NT2/D1 (cell line): Measurements from ENCODE around the gene SLC25A21.

ENCODE experiments used
- DNase-seq: peaks from one replicate; pipeline ENCODE4 v3.0.0-alpha.2; 2011; ENCODE audit warnings: low read depth, low spot score
- H3K27me3 ChIP-seq: 2 replicates; pipeline ENCODE4 v1.6.0; 2011; ENCODE audit warnings: mild to moderate bottlenecking; ENCODE audit not compliant: insufficient read length, insufficient read depth
- H3K36me3 ChIP-seq: 2 replicates; pipeline ENCODE4 v1.6.1; 2011; ENCODE audit warnings: mild to moderate bottlenecking, low read length, mixed read lengths; ENCODE audit not compliant: insufficient read depth, insufficient read length
- H3K4me1 ChIP-seq: 2 replicates; pipeline ENCODE4 v1.5.1; 2011; ENCODE audit not compliant: insufficient read depth, insufficient read length
- H3K4me3 ChIP-seq: 2 replicates; pipeline ENCODE4 v1.5.1; 2011; ENCODE audit warnings: low read depth; ENCODE audit not compliant: insufficient read length
- H3K9ac ChIP-seq: 2 replicates; pipeline ENCODE4 v1.6.0; 2011; ENCODE audit warnings: low read depth; ENCODE audit not compliant: insufficient read length
- H3K9me3 ChIP-seq: 2 replicates; pipeline ENCODE4 v1.5.1; 2011; ENCODE audit warnings: mild to moderate bottlenecking, low read length; ENCODE audit not compliant: insufficient read depth
- SUZ12 ChIP-seq: IDR thresholded peaks from 2 replicates; pipeline ENCODE4 v1.6.1; 2011; ENCODE audit not compliant: insufficient read length, insufficient read depth; ENCODE audit errors: extremely low read depth
- YY1 ChIP-seq: IDR thresholded peaks from 2 replicates; pipeline ENCODE4 v1.6.1; 2011; ENCODE audit not compliant: insufficient read length, insufficient read depth
- ZNF274 ChIP-seq: IDR thresholded peaks from 2 replicates; pipeline ENCODE4 v1.6.1; 2011; ENCODE audit warnings: mild to moderate bottlenecking, low read depth, low read length

Gene SLC25A21

DNA sequence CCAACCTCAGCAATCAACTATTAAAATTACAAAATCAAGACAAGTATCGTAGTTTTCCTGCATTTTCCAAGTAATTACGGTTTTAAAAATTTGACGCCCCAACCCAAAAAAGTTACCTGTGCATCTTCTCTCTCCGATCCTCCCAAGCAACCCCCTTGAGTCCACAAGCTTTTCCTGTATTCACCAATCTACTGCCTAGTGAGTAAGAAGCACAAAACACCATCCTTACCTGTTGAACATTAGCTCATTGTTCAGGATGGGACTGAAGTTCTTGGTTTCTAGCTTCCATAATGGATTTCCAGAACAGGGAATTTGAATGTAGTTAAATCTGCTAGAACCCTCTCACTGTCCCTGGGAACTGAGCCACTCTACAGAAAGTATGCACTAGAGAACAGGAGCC is 348.8 kb downstream of the SLC25A21 start:
- no peaks in the 10 kb centered on the region for H3K27me3 ChIP-seq
- DNase-seq = no peak
- H3K9ac ChIP-seq = no peak overlapping the region
- no peak overlapping the region for H3K4me3 ChIP-seq
- no peaks in the 10 kb centered on the region for H3K36me3 ChIP-seq
- no peak for TF ChIP-seq YY1
- no peak for TF ChIP-seq SUZ12
- TF ChIP-seq ZNF274 = no peak
- no peaks in the 10 kb centered on the region for H3K9me3 ChIP-seq
- no peaks in the 10 kb centered on the region for H3K4me1 ChIP-seq

DNA sequence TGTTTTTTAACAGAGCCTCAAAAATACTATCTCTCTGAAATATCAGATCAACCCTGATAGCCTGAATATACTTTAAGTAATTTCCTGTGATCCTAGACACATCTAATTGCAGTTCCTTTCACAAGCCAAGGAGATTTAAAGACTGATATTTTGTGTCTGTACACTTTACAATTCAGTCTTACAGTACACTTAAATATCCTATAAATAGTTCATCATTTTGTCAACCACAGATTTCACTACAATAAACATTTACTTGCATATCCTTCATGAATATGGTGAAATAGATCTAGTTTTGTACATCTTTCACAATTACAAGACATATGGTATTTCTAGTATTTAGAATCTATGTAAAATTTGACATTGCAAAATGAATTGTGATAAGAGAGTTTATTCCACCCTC is 349.7 kb downstream of the SLC25A21 start:
- Histone ChIP-seq H3K9ac (no peak overlapping the region), H3K9me3 (no peaks in the 10 kb centered on the region), H3K4me1 (no peaks in the 10 kb centered on the region), H3K36me3 (no peaks in the 10 kb centered on the region), H3K4me3 (no peak overlapping the region), H3K27me3 (no peaks in the 10 kb centered on the region)
- DNase-seq = no peak
- no peak for TF ChIP-seq SUZ12
- no peak for TF ChIP-seq YY1
- no peak for TF ChIP-seq ZNF274

DNA sequence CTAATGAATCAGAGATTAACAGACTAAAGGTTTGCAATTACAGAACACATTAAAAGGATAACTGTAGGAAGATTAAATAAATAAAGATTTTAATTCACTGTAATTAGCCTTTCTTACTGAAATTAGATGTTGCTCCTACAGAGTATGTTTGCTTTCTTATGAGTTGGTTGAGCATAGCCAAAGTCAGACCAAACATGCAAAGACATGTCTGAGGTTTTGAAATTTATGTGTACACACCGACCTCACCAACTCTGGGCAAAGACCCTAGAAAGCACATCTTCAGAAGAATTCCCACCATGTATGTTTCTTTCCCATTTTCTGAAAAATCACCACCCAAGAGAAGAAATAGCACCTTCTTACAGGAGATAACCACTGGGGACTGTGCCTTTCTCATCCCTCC is 351.5 kb downstream of the SLC25A21 start:
- Histone ChIP-seq H3K4me1 (no peaks in the 10 kb centered on the region), H3K9me3 (no peaks in the 10 kb centered on the region), H3K27me3 (no peaks in the 10 kb centered on the region), H3K4me3 (no peak overlapping the region), H3K9ac (no peak overlapping the region), H3K36me3 (no peaks in the 10 kb centered on the region)
- DNase-seq = no peak
- no peak for TF ChIP-seq SUZ12
- no peak for TF ChIP-seq YY1
- no peak for TF ChIP-seq ZNF274

DNA sequence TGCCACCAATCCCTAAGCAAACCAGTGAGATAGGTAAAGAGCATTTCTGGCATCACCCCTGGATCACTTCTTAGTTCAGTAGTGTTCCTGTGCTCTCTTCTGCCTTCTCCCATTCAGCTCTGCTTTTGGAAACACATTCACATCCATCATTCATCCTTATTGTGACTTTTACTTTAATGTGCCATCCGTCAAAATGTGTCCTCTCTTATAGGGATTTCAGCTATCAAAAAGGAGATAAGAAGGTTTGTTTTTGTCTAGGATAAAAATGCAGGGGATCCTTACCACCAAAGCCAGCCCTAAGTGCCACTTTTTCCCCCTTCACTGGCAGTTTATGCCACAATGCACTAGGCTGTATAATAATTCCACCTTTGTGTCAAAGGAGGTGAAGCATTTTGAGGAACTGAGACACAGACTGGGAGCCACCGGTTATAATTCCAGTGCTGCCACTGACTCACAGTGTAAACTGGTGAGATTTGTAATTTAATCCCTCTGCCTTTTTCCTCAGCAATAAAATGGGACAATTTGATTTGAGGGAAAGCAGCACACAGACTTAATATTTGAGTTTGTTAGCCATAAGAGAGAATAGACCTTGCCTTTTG is 352.2 kb downstream of the SLC25A21 start:
- no peak for DNase-seq

DNA sequence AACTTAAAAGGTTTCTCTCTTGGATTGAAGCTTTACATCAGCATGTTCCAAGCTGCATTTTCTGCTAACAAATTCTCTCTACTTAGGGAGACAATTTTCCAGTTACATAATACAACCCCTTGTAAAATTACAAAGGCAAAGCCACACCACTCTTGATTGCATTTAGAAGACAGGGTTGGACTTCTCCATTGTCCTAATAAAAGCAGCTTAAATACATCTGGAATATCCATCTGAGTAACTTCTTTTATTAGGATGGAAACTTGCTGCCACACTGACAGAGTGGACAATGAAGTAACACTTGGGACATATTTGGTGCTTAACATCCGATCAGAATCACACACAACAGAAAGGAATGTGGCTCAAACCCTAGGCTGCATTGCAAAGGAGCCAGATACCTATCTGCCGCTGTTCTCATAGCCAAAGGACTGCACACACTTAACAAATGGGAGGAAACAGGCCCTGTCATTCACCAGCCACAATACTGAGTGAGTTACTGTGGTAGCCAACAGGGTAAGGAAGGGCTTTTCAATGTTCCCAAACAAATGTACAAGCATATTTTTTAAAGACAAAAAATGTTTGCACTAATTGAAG is 353.5 kb downstream of the SLC25A21 start:
- no peaks in the 10 kb centered on the region for H3K4me1 ChIP-seq
- no peaks in the 10 kb centered on the region for H3K36me3 ChIP-seq
- no peak for DNase-seq
- H3K4me3 ChIP-seq = no peak overlapping the region
- no peak overlapping the region for H3K9ac ChIP-seq
- no peak for TF ChIP-seq ZNF274
- no peak for TF ChIP-seq YY1
- no peak for TF ChIP-seq SUZ12
- no peaks in the 10 kb centered on the region for H3K27me3 ChIP-seq
- H3K9me3 ChIP-seq = no peaks in the 10 kb centered on the region

More for the DNA sequence above, 352.2 kb downstream of the SLC25A21 start:
- no peak for TF ChIP-seq SUZ12
- no peak for TF ChIP-seq ZNF274
- no peaks in the 10 kb centered on the region for H3K36me3 ChIP-seq
- no peaks in the 10 kb centered on the region for H3K27me3 ChIP-seq
- no peaks in the 10 kb centered on the region for H3K9me3 ChIP-seq
- no peak overlapping the region for H3K4me3 ChIP-seq
- H3K4me1 ChIP-seq = no peaks in the 10 kb centered on the region
- no peak overlapping the region for H3K9ac ChIP-seq

DNA sequence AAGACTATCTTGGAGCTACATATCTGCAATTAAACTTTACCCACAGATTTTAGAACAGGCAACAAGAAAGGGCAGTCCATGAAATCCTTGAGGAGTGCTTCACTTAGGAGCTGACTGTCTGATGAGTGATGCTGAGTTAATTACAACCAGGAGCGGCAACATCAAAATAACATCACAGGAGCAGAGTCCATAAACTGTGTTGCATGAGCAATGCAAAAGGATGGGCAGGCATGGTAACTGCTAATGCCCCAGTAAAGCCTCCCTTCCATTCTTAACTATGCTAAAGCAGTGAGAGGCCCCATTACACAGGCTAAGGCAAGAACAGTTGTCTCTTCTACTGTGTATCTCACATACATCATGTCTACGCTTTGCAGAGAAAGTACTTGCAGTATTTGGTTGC is 354.2 kb downstream of the SLC25A21 start:
- DNase-seq = no peak
- Histone ChIP-seq H3K36me3 (no peaks in the 10 kb centered on the region), H3K9me3 (no peaks in the 10 kb centered on the region), H3K27me3 (no peaks in the 10 kb centered on the region), H3K4me1 (no peaks in the 10 kb centered on the region), H3K4me3 (no peak overlapping the region), H3K9ac (no peak overlapping the region)
- TF ChIP-seq SUZ12 = no peak
- no peak for TF ChIP-seq ZNF274
- TF ChIP-seq YY1 = no peak

DNA sequence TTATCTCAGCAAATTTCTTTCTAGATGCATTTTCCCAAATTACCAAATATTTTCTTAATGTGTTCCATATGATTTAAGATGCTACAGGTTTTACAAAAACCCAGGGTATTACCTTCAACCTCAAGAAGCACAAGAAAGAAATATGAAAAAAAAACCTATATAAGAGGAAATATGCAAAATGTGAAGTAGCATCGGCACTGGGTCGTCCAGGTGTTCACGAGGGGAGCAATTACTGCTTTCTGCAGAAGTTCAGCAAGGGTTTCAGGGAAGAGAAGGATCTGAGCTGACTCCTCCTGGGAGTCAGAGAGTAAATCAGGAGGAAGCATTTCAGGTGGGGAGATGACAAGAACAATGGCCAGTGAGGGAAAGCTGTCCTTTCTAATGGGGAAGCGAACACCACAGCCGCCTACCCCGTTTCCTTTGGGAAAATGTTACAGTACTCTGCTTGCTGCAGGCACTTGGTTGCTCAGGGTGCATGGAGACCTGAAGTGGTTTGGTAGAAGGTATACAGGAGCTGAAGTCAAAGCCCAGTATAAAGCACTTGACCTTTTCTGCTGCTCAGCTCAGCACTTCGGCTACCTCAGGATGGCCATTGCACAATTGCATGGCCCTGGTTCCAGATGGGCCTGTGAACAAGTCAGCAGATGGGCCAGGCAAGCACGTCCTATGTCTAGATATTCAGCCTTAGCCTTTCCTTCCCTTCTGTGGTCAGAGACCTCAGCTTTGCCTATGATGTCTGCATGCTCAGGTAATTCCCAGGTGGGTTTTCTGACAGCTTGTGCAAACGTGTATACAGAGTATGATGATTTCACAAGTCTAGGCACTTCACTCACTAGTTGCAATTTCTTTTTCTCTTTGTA is 355.1 kb downstream of the SLC25A21 start:
- no peaks in the 10 kb centered on the region for H3K9me3 ChIP-seq
- H3K4me1 ChIP-seq = no peaks in the 10 kb centered on the region
- no peaks in the 10 kb centered on the region for H3K27me3 ChIP-seq
- no peak for DNase-seq
- no peak overlapping the region for H3K4me3 ChIP-seq
- H3K36me3 ChIP-seq = no peaks in the 10 kb centered on the region
- no peak overlapping the region for H3K9ac ChIP-seq
- TF ChIP-seq YY1 (no peak), SUZ12 (no peak), ZNF274 (no peak)
